Osteoblast (primary cell): ENCODE data around the gene TRAF1. TPM values are rescaled to one million over a fixed set of nuclear protein-coding genes. Genes with fewer than 3 reads are reported as not detected.

Experiments used
- DNase-seq: peaks from one replicate; pipeline ENCODE4 v3.0.0; 2011; ENCODE audit warnings: low spot score, mixed read lengths; ENCODE audit not compliant: insufficient read length; ENCODE audit errors: missing footprints
- H2AFZ ChIP-seq: 2 replicates; pipeline ENCODE4 v1.6.0; 2011; ENCODE audit warnings: mild to moderate bottlenecking, low read length
- H3K27ac ChIP-seq: 2 replicates; pipeline ENCODE4 v1.5.1; 2011; ENCODE audit warnings: mild to moderate bottlenecking, low read depth, low read length, moderate library complexity
- H3K27me3 ChIP-seq: 2 replicates; pipeline ENCODE4 v1.6.0; 2012; ENCODE audit warnings: mild to moderate bottlenecking, control low read depth, inconsistent platforms, low read length, moderate library complexity; ENCODE audit not compliant: insufficient read depth
- H3K36me3 ChIP-seq: 2 replicates; pipeline ENCODE4 v1.5.1; 2011; ENCODE audit warnings: mild to moderate bottlenecking, low read length, control low read depth, moderate library complexity; ENCODE audit not compliant: insufficient read depth
- H3K4me1 ChIP-seq: 2 replicates; pipeline ENCODE4 v1.5.1; 2011; ENCODE audit warnings: mild to moderate bottlenecking, low read length, control low read depth, moderate library complexity; ENCODE audit not compliant: insufficient read depth
- H3K4me2 ChIP-seq: 2 replicates; pipeline ENCODE4 v1.6.0; 2011; ENCODE audit warnings: mild to moderate bottlenecking, low read length; ENCODE audit not compliant: insufficient read depth
- H3K4me3 ChIP-seq: fragments of 200-600 bp; sonication (generic); 3 replicates; pipeline ENCODE4 v1.5.1; 2012; ENCODE audit warnings: mild to moderate bottlenecking, low read length, inconsistent platforms; ENCODE audit not compliant: insufficient read depth
- H3K79me2 ChIP-seq: 2 replicates; pipeline ENCODE4 v1.6.0; 2012; ENCODE audit warnings: mild to moderate bottlenecking, low read length, control low read depth, inconsistent platforms; ENCODE audit not compliant: insufficient read depth
- H3K9me3 ChIP-seq: 2 replicates; pipeline ENCODE4 v1.5.1; 2011; ENCODE audit warnings: low read depth, low read length, control low read depth
- H4K20me1 ChIP-seq: 2 replicates; pipeline ENCODE4 v1.6.0; 2012; ENCODE audit warnings: mild to moderate bottlenecking, low read length, control low read depth; ENCODE audit not compliant: insufficient read depth
- total RNA-seq: library from RNA; depleted of rRNA; stranded (reverse); fragments of >200 nt; gene quantifications from 2 replicates; pipeline ENCODE4 v1.2.3, GENCODE V29; 2012
- TF ChIP-seq, protein P1 (sequence below): IDR thresholded peaks from 2 replicates; pipeline ENCODE4 v1.5.1; 2011; ENCODE audit warnings: mild to moderate bottlenecking, low read depth, low read length, moderate library complexity; ENCODE audit errors: extremely low read depth

Gene TRAF1
- total RNA-seq, 1 donor = 1.8 TPM

DNA sequence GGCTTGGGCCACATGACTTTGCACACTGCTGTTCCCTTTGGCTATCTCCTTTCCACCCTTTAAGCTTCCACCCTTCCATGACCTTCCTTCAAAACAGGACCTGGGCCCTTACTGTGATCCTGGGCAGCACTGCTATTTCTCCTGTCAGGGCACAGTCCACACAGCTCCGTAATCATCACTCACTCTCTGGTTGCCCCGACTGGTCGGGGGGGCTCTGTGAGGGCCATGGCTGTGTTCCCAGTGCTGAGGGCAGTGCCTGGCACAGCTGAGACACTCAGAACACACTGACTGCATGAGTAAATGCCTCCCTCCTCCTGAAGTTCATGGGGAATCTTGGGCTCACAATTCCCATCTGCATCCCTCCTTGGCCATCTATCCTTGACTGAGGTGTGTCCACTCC, 12.2 kb downstream of the TRAF1 start:
- no peak for DNase-seq
- no peaks in the 10 kb centered on the region for H3K9me3 ChIP-seq
- peaks cover 19% of the 10 kb centered on the region for H3K4me1 ChIP-seq
- no peaks in the 10 kb centered on the region for H3K79me2 ChIP-seq
- TF ChIP-seq, protein P1, sequence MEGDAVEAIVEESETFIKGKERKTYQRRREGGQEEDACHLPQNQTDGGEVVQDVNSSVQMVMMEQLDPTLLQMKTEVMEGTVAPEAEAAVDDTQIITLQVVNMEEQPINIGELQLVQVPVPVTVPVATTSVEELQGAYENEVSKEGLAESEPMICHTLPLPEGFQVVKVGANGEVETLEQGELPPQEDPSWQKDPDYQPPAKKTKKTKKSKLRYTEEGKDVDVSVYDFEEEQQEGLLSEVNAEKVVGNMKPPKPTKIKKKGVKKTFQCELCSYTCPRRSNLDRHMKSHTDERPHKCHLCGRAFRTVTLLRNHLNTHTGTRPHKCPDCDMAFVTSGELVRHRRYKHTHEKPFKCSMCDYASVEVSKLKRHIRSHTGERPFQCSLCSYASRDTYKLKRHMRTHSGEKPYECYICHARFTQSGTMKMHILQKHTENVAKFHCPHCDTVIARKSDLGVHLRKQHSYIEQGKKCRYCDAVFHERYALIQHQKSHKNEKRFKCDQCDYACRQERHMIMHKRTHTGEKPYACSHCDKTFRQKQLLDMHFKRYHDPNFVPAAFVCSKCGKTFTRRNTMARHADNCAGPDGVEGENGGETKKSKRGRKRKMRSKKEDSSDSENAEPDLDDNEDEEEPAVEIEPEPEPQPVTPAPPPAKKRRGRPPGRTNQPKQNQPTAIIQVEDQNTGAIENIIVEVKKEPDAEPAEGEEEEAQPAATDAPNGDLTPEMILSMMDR = no peak
- no peaks in the 10 kb centered on the region for H4K20me1 ChIP-seq
- H3K4me2 ChIP-seq = no peak overlapping the region
- H2AFZ ChIP-seq = no peak overlapping the region
- peaks cover 3% of the 10 kb centered on the region for H3K36me3 ChIP-seq
- H3K4me3 ChIP-seq = no peak overlapping the region
- H3K27ac ChIP-seq = no peak overlapping the region
- H3K27me3 ChIP-seq = no peaks in the 10 kb centered on the region

DNA sequence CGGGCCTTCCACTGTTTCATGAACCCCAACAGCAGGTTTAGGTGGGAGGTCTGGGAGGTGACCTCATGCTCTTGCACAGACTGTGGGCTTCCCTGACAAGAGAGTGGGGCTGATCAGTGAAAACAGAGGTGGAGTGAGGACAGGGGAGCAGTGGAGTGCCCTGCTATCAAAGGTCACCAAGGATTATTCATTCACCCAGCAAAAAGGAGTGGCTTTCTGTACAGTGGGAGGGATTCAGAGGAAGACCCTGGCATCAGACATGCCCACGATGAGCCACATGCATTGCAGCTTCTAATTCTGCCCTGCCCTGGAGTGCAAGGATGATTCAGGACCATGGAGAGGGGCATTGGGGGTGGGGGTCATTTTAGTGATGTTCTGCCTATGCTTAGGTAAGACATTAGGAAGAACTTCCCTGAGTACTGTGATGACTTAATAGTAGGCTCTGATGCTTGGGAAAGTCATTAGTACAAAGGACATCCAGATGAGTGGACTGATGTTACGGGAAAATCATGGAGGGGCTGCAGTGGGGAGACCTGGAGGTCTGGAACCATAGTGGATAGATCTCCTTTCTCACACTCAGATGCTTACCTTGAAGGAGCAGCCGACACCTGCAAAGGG, 12.8 kb downstream of the TRAF1 start:
- no peak overlapping the region for H3K4me2 ChIP-seq
- no peaks in the 10 kb centered on the region for H3K79me2 ChIP-seq
- no peaks in the 10 kb centered on the region for H4K20me1 ChIP-seq
- no peak overlapping the region for H3K4me3 ChIP-seq
- H3K27me3 ChIP-seq = no peaks in the 10 kb centered on the region
- no peak for DNase-seq
- no peak overlapping the region for H2AFZ ChIP-seq
- TF ChIP-seq, protein P1 = no peak
- H3K9me3 ChIP-seq = no peaks in the 10 kb centered on the region
- H3K4me1 ChIP-seq = peaks cover 13% of the 10 kb centered on the region
- H3K27ac ChIP-seq = no peak overlapping the region
- H3K36me3 ChIP-seq = peaks cover 3% of the 10 kb centered on the region

DNA sequence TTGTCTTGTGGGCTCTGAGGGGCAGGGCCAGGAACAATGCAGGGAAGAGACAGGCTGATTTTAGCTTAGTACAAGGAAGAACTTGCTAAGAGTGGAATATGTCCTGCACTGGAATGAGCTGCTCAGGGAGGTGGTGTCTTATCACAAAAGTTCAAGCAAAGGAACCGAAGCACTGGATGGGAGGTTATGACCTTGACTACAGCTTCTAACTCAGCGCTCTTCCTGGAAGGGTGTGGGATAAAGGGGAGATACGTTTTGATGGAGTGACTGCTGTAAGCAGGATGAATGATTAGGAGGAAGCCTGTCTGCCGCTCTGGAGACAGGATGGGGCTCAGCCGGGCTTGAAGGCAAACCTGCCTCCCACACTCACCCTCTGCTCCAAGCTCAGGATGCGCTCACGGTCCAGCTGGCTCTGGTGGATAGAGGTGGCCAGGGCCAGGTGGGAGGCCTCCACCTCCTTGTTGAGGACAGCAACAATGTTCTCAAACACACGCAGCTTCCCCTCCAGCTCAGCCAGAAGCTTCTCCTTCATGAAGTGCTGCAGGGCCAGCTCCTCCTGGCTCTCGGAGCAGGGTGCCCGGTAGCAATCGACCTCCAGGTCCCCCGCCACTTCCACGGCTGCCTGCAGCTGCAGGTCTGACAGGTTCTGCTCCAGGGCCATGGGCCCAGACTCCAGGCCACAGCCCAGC, 13.5 kb downstream of the TRAF1 start:
- Histone ChIP-seq H3K9me3 (no peaks in the 10 kb centered on the region), H3K4me1 (peaks cover 13% of the 10 kb centered on the region), H3K79me2 (no peaks in the 10 kb centered on the region), H3K36me3 (peaks cover 3% of the 10 kb centered on the region), H4K20me1 (no peaks in the 10 kb centered on the region), H3K4me2 (no peak overlapping the region), H3K27me3 (no peaks in the 10 kb centered on the region), H2AFZ (no peak overlapping the region), H3K4me3 (no peak overlapping the region), H3K27ac (no peak overlapping the region)
- DNase-seq = no peak
- TF ChIP-seq, protein P1 = no peak

DNA sequence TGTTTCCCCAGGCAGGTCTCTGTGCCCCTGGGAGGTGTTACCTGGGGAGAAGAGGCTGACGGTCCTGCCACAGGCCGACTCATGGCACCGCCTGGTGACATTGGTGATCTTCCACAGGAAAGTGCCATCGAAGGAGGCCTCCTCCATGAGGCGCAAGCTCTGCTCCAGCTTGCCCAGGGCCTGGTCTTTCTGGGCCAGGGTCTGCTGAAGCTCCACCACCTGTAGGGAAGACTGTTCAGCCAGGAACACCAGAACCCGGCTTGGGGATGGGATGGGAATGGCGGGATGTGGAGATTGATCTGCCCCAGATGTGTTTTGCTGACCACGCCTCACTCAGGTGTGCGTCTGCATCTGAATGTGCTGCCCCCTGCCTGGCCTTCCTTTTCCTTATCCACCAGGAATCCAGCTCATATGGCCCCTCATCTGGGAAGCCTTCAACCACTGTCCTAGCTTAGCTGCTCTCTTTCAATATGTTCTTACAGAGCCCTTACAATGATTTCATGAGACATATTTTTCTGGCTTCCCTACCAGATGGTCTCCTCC, 15.2 kb downstream of the TRAF1 start:
- H3K4me3 ChIP-seq = no peak overlapping the region
- no peak overlapping the region for H3K27ac ChIP-seq
- TF ChIP-seq, protein P1 = no peak
- no peak overlapping the region for H2AFZ ChIP-seq
- H3K9me3 ChIP-seq = no peaks in the 10 kb centered on the region
- H3K79me2 ChIP-seq = no peaks in the 10 kb centered on the region
- no peak for DNase-seq
- no peaks in the 10 kb centered on the region for H4K20me1 ChIP-seq
- H3K4me1 ChIP-seq = peaks cover 12% of the 10 kb centered on the region
- no peak overlapping the region for H3K4me2 ChIP-seq
- H3K27me3 ChIP-seq = no peaks in the 10 kb centered on the region
- H3K36me3 ChIP-seq = peaks cover 3% of the 10 kb centered on the region
